MM.1S (cell line): ENCODE results near the gene GFOD1.

Experiments
- DNase-seq: peaks from one replicate; pipeline ENCODE4 v3.0.0-alpha.2; 2015
- H2AFZ ChIP-seq: fragments of 300-600 bp; sonication (generic); 2 replicates; pipeline ENCODE4 v1.6.0; 2016; ENCODE audit warnings: antibody characterized with exemption, low read length
- H3F3A ChIP-seq: fragments of 300-600 bp; sonication (generic); 2 replicates; pipeline ENCODE4 v1.6.1; 2016; ENCODE audit warnings: mild to moderate bottlenecking, antibody characterized with exemption, low read length, moderate library complexity, mixed read lengths; ENCODE audit not compliant: insufficient read depth
- H3K27ac ChIP-seq: fragments of 300-600 bp; sonication (generic); 2 replicates; pipeline ENCODE4 v1.5.1; 2016; ENCODE audit warnings: mild to moderate bottlenecking, low read length
- H3K27me3 ChIP-seq: fragments of 300-600 bp; sonication (generic); replicated peaks from 2 replicates; pipeline ENCODE4 v1.6.0; 2016; ENCODE audit warnings: low read length; ENCODE audit not compliant: insufficient read depth
- H3K36me3 ChIP-seq: fragments of 300-600 bp; sonication (generic); replicated peaks from 2 replicates; pipeline ENCODE4 v1.6.1; 2016; ENCODE audit warnings: mild to moderate bottlenecking, low read length, mixed read lengths; ENCODE audit not compliant: insufficient read depth
- H3K4me1 ChIP-seq: fragments of 300-600 bp; sonication (generic); 2 replicates; pipeline ENCODE4 v1.6.1; 2016; ENCODE audit warnings: low read length, mixed read lengths
- H3K4me2 ChIP-seq: fragments of 300-600 bp; sonication (generic); 2 replicates; pipeline ENCODE4 v1.6.0; 2016; ENCODE audit warnings: low read depth, low read length
- H3K4me3 ChIP-seq: fragments of 300-600 bp; sonication (generic); 2 replicates; pipeline ENCODE4 v1.5.1; 2016; ENCODE audit warnings: low read length, mixed read lengths
- H3K79me2 ChIP-seq: fragments of 300-600 bp; sonication (generic); 2 replicates; pipeline ENCODE4 v1.6.1; 2016; ENCODE audit warnings: mixed run types, low read length, mixed read lengths
- H3K9ac ChIP-seq: fragments of 300-600 bp; sonication (generic); 2 replicates; pipeline ENCODE4 v1.6.1; 2016; ENCODE audit warnings: low read length, mixed read lengths
- H3K9me2 ChIP-seq: fragments of 300-600 bp; sonication (generic); replicated peaks from 2 replicates; pipeline ENCODE4 v1.6.1; 2016; ENCODE audit warnings: mild to moderate bottlenecking, low read length, mixed read lengths; ENCODE audit not compliant: insufficient read depth
- H3K9me3 ChIP-seq: fragments of 300-600 bp; sonication (generic); replicated peaks from 2 replicates; pipeline ENCODE4 v1.6.1; 2016; ENCODE audit warnings: mild to moderate bottlenecking, low read length, mixed read lengths; ENCODE audit not compliant: insufficient read depth
- H4K20me1 ChIP-seq: fragments of 300-600 bp; sonication (generic); 2 replicates; pipeline ENCODE4 v1.6.1; 2016; ENCODE audit warnings: mild to moderate bottlenecking, low read length, moderate library complexity, mixed read lengths; ENCODE audit not compliant: insufficient read depth
- CTCF ChIP-seq: fragments of 300-600 bp; sonication (generic); IDR thresholded peaks from 2 replicates; pipeline ENCODE4 v1.5.1; 2016; ENCODE audit warnings: antibody characterized with exemption, low read length, mixed read lengths
- EZH2 ChIP-seq: fragments of 300-600 bp; sonication (generic); optimal IDR thresholded peaks from 2 replicates; pipeline ENCODE3; 2017; ENCODE audit warnings: low read depth, mild to moderate bottlenecking, antibody characterized with exemption, low read length, mixed read lengths
- EZH2phosphoT487 ChIP-seq: fragments of 300-600 bp; sonication (generic); IDR thresholded peaks from 2 replicates; pipeline ENCODE4 v1.6.1; 2018; ENCODE audit warnings: antibody characterized with exemption, low read length

Gene GFOD1

DNA sequence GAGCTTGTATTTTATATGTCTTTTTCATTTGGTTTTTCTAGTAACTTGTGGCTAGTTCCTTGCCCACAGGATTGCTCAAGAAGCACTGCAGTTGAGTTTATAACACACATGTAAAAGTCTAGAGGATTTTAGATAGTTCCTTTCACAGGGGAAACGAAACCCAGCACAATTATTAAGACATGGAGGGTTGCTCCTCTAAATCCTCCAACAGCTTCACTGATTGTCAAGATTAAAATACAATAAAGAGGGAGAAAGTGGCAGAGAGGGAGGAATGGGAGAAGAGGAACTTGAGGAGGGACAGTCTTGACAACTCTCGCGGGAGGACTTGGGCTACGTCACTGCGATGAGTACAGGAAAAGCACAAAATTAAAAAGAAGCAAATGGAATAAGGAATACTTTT lies 149.4 kb downstream of the GFOD1 start:
- no peaks in the 10 kb centered on the region for H3K79me2 ChIP-seq
- no peak overlapping the region for H3K4me2 ChIP-seq
- no peak overlapping the region for H3K4me3 ChIP-seq
- no peak overlapping the region for H3K9ac ChIP-seq
- H3K4me1 ChIP-seq = no peaks in the 10 kb centered on the region
- H3K9me2 ChIP-seq = no peaks in the 10 kb centered on the region
- H2AFZ ChIP-seq = no peak overlapping the region
- H3K27me3 ChIP-seq = no peaks in the 10 kb centered on the region
- no peak overlapping the region for H3K27ac ChIP-seq
- no peaks in the 10 kb centered on the region for H3K36me3 ChIP-seq
- no peak for DNase-seq
- no peaks in the 10 kb centered on the region for H3F3A ChIP-seq
- no peak for TF ChIP-seq EZH2phosphoT487
- H4K20me1 ChIP-seq = no peaks in the 10 kb centered on the region
- no peaks in the 10 kb centered on the region for H3K9me3 ChIP-seq

- H3K9ac ChIP-seq = no peak overlapping the region
- no peak overlapping the region for H3K4me3 ChIP-seq
- no peaks in the 10 kb centered on the region for H3K27me3 ChIP-seq
- peak overlapping the region; percentile 26; the same call in 1 of the 2 replicates for H3K4me2 ChIP-seq
- H3K9me2 ChIP-seq = no peaks in the 10 kb centered on the region
- no peaks in the 10 kb centered on the region for H3K9me3 ChIP-seq
- H3K36me3 ChIP-seq = no peaks in the 10 kb centered on the region
- TF ChIP-seq CTCF (peak; percentile 88), EZH2 (no peak)
- no peaks in the 10 kb centered on the region for H3F3A ChIP-seq
- peak overlapping the region; percentile 13; the same call in 1 of the 2 replicates for H2AFZ ChIP-seq
- no peaks in the 10 kb centered on the region for H4K20me1 ChIP-seq
- no peak overlapping the region for H3K27ac ChIP-seq
- peak; percentile 53 for DNase-seq
- no peaks in the 10 kb centered on the region for H3K79me2 ChIP-seq
- peaks cover 5% of the 10 kb centered on the region for H3K4me1 ChIP-seq
Measured at GRCh38 chr6:13336553-13336952, 150.8 kb downstream of the GFOD1 start.

DNA sequence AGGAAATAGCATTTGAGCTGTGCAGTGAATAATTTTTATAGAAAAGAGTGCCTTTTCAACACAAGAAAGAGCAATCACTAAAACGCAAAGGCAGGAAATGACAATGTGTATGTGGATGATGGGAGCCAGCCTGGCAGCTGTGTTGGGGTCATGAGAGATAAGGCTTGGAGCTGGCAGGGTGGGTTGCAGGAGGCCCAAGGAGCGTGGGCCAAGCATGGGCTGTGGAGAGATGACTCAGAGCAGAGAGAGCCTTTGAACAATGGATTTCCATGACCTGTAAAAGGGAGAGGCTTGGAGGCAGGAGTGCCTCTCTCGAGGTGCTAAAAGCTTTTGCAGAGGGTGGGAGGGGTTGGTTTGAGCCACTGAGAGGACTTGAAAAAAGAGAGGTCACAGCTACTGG lies 152.4 kb downstream of the GFOD1 start:
- H3K9me2 ChIP-seq = no peaks in the 10 kb centered on the region
- no peaks in the 10 kb centered on the region for H4K20me1 ChIP-seq
- H3K4me2 ChIP-seq = no peak overlapping the region
- no peak overlapping the region for H2AFZ ChIP-seq
- H3F3A ChIP-seq = 0 out of 2 replicates have a peak, but pooled peaks cover 6% of the 10 kb centered on the region
- no peak for DNase-seq
- no peaks in the 10 kb centered on the region for H3K79me2 ChIP-seq
- H3K27me3 ChIP-seq = no peaks in the 10 kb centered on the region
- no peak overlapping the region for H3K9ac ChIP-seq
- TF ChIP-seq EZH2phosphoT487 = no peak
- TF ChIP-seq CTCF = no peak
- TF ChIP-seq EZH2 = no peak
- H3K27ac ChIP-seq = no peak overlapping the region
- peaks cover 16% of the 10 kb centered on the region for H3K4me1 ChIP-seq
- H3K36me3 ChIP-seq = no peaks in the 10 kb centered on the region
- no peaks in the 10 kb centered on the region for H3K9me3 ChIP-seq
- no peak overlapping the region for H3K4me3 ChIP-seq

- Histone ChIP-seq H3K4me3 (no peak overlapping the region), H2AFZ (no peak overlapping the region)
Measured at GRCh38 chr6:13332349-13332706, 155.1 kb downstream of the GFOD1 start.

More at GRCh38 chr6:13332349-13332706, 155.1 kb downstream of the GFOD1 start:
- H4K20me1 ChIP-seq = no peaks in the 10 kb centered on the region
- DNase-seq = no peak
- H3K9me2 ChIP-seq = no peaks in the 10 kb centered on the region
- no peaks in the 10 kb centered on the region for H3K36me3 ChIP-seq
- no peak overlapping the region for H3K9ac ChIP-seq
- no peak overlapping the region for H3K4me2 ChIP-seq
- H3K27me3 ChIP-seq = no peaks in the 10 kb centered on the region
- peaks cover 15% of the 10 kb centered on the region for H3F3A ChIP-seq
- H3K27ac ChIP-seq = no peak overlapping the region
- TF ChIP-seq CTCF (no peak), EZH2phosphoT487 (no peak), EZH2 (no peak)
- H3K9me3 ChIP-seq = no peaks in the 10 kb centered on the region
- peaks cover 25% of the 10 kb centered on the region for H3K4me1 ChIP-seq
- peaks cover 3% of the 10 kb centered on the region; the same call in 1 of the 2 replicates for H3K79me2 ChIP-seq
